Fibroblast of peridontal ligament (primary cell): ENCODE results near the gene MINDY3.
A peak's percentile ranks its signal among the peaks of the same experiment; 100 is the strongest.
"Not testable (repeated sequence)": the region's sequence is repeated elsewhere in the genome, so short reads cannot be mapped to it uniquely, and the experiment has no call there.

Experiments used
- DNase-seq: peaks from one replicate; pipeline ENCODE4 v3.0.0-alpha.2; 2010; ENCODE audit errors: extremely low read depth

The MINDY3 gene

DNA sequence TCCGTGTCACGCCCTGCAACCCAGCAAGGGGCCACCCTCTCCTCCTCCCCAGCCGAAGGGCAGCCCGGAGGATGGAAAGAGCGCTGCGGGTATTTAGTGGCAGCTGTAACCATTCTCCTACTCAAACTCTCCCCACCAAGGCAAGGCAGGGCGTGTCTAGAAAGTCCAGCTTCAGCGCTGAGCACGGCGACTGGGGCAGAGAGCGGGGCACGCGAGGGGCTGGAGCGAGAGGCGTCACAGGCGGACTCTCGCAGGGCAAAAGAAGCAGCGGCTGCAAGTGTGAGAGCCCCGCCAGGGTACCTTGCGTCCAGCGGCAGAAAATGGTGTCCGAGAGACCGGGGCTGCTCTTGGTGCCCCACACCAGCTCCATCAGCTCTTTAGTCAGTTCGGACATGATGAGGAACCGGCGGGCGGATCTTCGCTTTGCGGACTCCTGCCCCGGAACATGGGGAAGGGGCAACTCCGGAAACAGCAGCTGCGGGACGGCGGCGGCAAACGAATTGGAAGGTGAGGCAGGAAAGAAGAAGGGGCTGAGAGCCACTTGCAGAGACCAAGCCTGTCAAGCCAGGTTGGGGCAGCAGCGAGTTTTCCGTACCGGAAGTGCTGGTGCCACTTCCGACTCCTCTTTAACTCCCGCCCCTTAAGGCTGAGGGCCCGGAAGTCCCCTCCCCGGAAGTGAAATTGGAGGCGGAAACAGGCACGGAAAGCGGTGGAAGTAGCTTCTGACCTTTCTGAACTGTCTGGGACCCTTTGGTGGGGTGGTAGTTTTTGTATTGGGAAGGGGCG is at the start of gene MINDY3:
Gene MINDY3, minus strand, starts transcription at position 602 of the 786 bp plus-strand sequence. Its CDS starts 208 bp downstream, at position 394.
- peak; percentile 85 for DNase-seq

DNA sequence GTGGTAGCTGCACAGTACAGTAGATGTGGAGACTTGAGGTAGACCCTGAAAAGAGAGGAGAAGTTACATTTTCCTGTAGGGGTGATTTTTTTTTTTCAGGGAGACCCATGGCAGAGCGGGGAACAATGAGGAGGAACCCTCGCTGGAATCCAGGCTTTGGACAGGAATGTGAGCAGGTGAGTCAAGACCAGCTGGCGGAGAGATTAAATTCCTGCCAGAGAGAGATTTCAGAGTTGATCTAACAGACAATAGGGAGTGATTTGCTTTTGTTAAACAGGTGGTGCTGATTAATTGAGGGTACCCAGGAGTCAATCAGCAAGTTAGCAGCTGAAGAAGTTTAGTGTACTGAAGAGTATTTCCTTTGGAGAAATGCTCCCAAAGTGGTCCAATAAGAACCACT is 41.6 kb upstream of the MINDY3 start:
- no peak for DNase-seq

DNA sequence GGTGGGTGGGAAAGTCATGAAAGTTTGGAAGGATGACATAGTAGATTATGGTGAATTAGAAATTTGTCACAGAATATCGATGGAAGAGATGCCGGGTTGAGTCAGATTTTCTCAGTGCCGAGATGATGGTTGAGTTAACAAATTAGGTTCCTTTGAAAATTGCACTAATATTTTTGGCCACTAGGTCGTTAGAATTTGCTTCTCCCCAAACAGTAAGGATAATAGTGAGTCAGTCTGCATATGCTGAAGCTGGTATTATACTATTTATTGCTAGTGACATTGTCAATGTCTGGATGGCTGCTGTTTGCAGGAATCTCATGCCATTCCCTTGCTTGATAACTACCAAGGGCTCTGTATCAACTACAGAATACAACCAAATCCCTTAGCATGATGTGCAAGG is 37.7 kb upstream of the MINDY3 start:
- DNase-seq = peak; percentile 23

DNA sequence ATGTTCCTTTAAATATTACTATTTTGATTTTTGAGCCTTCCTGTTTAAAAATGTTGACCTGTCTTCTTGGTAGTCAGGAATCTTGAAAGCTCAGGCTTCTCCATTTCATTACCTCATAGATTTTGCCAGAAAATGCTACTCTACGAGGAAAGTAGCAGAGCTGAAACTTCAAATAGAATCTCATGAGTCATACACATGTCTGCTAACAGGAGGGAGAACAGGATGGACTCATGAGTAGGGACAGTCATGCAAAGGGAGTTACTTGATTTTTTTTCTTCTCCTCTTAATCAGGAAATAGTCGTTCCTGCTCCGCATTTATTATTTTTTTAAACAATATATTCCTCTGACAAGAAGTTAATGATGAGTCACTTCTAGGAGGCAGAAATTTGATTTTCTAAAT is 37.0 kb upstream of the MINDY3 start:
- DNase-seq = no peak

DNA sequence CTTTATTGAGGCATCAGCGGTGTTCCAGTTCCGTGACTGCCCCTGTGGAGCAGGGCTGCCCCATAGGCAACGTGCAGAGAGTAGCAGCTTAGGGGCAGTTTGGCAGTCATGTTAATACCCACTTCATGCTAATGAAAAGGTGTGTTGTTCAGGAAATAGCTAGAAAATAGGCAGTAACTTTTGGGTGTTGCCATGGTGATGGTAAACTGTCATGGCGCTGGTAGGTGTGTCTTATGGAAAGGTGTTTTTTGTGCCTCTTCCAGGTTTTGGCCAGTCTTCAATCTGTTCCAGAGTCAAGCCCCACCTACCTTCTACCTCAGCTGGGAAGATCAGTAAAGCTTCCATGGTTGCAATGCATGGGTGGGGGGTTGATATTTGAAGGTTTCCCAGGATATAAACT is 36.3 kb upstream of the MINDY3 start:
- no peak for DNase-seq

DNA sequence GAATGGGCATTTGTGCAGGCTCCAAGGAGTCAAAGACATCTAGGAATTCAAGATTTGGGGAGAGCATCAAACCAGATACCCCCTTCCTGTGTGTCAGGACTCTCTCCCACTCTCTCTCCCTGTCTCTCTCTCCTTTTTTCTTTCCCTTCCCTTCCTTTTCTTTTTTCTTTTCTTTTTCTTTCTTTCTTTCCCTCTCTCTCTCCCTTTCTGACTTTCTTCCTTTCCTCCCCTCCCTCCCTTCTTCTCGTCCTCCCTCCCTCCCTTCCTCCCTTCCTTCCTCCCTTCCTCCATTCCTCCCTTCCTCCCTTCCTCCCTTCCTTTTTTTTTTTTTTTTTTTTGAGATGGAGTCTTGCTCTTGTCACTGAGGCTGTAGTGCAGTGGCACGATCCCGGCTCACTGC is 24.1 kb upstream of the MINDY3 start:
- no peak for DNase-seq

DNA sequence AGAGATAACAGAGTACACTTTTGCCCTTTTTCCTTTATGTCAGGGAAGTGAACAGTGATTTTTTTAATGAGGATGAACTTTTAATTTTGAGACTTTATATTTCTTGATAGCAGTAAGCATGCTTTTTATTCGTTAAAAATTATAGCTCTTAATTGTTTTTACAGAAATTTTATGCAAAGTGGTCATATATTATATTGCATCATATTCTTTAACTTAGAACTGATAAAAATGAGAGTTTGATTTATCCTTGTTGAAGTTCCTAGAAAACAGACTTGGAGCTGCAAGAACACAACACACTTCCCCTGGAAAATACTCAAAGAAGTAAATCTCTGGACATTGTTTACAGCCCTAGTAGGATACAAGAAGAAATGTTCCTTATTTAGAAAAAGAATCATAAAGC is 21.2 kb upstream of the MINDY3 start:
- DNase-seq = no peak

DNA sequence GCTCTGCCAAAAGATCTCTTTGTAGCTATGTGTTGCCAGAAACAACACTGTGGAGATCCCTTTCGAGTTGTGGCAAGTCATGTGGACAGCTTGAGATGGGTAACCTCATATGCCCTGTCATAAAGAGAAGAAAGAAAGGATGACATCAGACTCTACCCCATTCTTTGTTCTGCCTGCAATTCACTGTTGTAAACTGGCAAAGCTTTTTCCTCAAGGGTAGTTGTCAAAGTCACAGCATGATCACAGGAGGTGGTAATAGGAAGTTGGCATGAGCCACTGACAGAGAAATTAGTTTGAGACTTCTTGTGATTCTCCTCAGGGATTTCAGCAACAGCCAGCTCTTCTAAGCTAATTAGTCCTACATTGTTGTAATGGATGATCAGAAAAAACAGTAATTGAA is 19.4 kb upstream of the MINDY3 start:
- DNase-seq = no peak

DNA sequence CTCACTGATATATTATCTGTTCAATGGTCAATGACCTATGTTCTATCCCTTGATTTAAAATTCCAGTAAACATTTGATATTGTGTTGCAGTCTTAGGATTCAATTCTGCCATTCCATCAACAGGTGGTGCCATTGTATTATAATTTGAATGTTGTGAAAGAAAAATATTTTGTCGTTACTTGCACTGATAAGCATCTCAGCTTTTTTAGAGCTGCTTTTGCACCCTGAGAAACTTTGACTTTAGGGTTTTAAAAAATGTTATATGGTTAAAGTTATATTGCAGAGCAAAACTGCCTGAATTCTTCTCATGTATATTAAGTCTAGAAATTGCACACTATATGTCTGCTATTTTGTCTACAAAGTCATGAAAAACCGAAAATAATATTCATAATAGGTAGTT is 18.8 kb upstream of the MINDY3 start:
- DNase-seq = peak; percentile 75

DNA sequence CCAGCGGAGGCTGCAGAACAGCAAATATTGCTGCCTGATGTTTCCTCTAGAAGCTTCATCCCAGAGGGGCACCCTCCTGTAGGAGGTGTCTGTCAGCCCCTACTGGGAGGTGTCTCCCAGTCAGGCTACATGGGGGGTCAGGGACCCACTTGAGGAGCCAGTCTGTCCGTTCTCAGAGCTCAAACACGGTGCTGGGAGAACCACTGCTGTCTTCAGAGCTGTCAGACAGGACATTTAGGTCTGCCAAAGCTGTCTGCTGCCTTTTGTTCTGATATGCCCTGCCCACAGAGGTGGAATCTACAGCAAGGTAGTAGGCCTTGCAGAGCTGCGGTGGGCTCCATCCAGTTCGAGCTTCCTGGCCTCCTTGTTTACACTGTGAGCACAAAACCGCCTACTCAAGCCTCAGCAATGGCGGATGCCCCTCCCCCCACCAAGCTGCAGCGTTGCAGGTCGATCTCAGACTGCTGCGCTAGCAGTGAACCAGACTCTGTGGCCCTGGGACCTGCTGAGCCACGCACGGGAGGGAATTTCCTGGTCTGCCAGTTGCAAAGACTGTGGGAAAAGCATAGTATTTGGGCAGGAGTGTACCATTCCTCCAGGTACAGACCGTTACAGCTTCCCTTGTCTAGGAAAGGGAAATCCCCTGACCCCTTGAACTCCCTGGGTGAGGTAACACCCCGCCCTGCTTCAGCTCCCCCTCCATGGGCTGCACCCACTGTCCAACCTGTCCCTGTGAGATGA is 17.7 kb upstream of the MINDY3 start:
- DNase-seq = no peak

DNA sequence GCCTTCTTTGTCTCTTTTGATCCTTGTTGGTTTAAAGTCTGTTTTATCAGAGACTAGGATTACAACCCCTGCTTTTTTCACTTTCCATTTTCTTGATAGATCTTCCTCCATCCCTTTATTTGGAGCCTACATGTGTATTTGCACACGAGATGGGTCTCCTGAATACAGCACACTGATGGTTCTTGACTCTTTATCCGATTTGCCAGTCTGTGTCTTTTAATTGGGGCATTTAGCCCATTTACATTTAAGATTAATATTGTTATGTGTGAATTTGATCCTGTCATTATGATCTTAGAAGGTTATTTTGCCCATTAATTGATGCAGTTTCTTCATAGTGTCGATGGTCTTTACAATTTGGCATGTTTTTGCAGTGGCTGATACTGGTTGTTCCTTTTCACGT is 16.0 kb upstream of the MINDY3 start:
- DNase-seq = not testable (repeated sequence)

DNA sequence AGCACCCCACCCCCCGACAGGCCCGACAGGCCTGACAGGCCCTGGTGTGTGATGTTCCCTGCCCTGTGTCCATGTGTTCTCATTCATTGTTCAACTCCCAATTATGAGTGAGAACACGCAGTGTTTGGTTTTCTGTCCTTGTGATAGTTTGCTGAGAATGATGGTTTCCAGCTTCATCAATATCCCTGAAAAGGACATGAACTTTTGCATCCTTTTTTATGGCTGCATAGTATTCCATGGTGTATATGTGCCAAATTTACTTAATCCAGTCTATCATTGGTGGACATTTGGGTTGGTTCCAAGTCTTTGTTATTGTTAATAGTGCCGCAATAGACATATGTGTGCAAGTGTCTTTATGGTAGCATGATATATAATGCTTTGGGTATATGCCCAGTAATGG is 12.3 kb upstream of the MINDY3 start:
- not testable (repeated sequence) for DNase-seq

DNA sequence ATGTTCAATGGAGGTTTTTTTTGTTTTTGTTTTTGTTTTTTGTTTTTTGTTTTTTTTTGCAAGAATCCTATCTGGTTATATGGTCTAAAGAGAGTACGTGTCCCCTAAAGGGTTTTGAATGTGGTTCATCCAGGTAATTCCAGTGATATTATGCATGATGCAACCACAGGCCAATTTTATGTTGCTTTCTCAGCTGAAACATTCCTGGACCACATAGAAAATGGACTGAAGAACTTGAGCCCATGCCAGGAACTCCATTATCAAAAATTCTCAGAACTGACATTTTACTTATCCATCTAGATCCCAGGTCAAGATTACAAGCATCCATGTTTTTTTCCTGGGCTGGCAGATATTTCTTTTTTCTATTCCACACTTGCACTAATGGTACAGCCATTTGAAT is 11.5 kb upstream of the MINDY3 start:
- no peak for DNase-seq

DNA sequence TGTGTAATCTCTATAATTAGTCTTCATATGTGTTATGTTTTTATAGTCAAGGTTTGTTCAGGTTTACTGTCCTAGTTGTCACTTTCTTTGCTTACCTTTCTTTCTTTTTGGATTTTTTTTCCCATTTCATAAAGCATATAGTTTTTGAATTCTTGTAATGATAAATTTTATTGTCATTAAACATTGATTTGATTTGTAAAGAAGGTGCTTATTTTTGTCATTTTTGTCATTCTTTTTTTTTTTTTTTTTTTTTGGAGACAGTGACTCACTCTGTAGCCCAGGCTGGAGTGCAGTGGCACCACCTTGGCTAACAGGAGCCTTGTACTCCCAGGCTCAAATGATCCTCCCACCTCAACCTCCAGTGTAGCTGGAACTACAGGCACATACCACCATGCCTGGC is 9.6 kb upstream of the MINDY3 start:
- no peak for DNase-seq

DNA sequence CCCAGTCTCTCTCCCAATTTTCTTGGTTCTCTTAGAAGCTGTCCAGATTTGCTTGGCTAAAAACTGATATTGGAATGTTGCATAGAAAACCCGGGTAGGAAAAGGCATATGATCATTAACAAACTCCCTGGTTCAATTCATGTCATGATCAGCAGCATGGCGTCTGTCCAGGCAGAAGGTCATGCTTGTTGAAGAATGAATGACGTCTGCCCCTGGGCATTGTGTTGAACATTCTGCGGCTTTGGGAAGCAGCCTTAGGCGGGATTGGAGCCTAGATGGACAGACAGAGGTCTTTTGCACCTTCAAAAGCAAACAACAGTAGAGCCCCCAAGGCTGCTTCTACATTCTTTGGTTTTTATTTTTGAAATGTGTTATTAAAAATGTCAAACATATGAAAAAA is 7.7 kb upstream of the MINDY3 start:
- peak; percentile 40 for DNase-seq

DNA sequence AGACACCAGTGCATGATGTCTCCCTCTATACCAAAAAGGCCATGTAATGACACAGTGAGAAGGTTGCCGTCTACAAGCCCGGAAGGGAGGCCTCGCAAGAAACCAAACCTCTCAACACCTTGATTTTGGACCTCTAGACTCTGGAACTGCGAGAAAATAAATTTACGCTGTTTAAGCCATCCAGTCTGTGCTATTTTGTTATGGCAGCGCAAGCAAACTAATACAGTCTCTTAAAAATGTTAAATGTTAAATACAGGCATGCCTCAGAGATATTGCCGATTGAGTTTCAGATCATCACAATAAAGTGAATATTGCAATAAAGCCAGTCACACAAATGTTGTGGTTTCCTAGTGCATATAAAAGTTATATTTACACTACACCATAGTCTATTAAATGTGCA is 5.0 kb upstream of the MINDY3 start:
- no peak for DNase-seq

DNA sequence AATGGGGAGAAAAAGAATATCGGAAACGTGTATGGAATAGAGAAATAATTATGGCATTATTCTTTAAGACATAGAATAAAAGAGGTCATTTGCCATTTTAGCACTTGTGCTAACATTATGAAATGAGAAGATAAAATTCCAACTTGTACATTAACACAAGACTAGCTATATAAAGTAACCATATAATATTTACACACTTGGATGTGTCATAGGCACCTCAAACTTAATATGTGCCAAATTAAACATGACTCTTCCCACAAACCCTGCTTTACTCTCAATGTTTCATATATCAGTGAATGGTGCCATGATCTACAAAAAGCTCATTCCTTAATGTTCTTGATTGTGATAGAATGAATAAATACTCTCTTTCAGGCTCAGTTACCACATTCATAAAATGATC is 4.1 kb upstream of the MINDY3 start:
- no peak for DNase-seq

DNA sequence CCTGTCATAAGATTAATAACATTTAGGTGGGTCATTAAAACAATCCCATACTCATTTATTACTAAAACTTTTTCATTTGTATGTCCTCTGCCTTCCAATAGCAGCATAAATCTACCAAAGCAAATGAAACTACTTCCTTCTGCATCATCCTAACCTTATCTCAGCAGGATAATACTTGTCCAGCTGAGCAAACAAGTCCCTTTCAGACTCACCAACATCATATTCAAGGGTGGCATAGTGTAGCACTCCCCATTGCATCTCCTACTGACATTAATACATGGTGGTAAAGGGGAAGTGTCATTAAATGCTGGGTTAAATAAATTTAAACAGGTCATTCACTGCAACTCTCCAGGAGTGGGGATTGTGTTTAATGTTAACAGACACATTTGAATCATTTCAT is 3.4 kb upstream of the MINDY3 start:
- DNase-seq = no peak

DNA sequence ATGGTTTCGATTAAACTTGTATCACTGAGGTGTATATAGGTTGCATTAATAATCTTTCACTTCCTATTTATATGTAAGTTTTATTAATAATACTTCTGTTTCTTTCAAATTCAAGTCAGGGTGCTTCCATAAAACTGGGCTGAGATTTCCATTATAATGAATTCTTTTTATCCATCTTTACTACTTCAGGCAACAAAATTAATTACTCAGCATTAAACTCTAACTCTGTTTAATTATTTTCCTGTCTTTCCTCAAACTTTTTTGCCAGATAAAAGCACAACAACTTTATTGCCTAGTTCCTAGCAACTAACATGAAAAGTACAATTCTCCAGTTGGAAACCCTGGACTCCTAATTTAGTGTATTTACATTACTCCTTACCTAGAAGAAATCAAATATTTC is 3.0 kb upstream of the MINDY3 start:
- DNase-seq = no peak

DNA sequence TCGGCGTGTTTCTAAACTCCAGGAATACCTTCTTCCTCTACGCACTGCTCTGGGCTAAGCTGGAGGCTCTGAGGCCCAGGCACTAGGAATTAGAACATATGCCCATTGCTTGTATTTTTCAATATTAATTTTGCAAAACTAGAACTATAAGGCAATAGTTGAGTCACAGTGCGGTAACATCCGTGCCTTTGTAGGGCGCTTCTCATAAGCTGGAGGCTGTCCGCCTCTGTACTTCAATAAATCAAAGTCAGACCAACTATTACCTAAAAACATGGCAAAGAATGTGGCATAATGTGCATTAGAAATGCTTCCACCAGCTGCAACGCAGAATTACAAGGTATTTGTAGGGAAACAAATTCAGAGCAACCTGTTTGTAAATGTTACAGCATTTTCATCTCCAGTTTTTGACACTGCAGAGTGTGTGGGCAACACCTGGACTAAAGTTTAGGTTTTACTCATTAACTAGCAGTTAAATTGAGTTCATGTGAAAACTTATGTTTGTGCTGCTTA is 440 bp upstream of the MINDY3 start:
- no peak for DNase-seq

DNA sequence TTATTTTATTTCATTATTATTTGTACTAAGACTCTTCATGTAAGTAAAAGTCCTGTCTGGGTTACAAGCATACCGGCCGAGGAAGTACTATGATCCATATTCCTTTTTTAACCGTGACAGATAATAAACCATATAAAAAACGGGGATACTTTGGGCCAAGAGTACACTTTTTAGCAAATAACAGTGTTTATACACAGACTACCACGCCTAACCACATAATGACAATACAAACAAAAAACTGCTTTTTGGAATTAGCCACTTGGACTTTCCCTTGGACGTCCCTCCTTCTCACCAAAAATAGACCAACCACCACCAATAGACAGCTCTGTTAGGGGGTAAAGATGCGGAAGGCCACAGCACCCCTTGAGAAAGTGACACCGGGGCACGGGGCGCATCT is 800 bp downstream of the MINDY3 start:
- no peak for DNase-seq

DNA sequence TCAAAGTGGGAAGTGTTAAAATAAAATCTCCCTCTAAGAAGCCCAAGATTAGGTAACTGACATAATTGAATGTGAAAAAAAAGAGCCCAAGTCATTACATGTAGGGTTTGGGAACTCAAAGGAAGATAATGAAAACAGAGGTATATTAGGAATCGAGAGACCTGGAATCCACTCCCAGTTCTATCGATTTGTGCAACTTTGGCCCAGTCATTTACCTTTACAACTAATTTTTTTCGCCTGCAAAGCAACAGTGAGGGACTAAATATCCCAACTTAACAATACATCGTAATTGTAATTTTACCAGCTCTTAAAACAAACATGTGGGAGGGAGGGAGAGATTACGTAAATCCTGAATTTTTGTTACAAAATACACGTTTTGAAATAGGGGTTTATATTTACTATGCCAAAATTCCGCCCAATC is 1.4 kb downstream of the MINDY3 start:
- DNase-seq = no peak

DNA sequence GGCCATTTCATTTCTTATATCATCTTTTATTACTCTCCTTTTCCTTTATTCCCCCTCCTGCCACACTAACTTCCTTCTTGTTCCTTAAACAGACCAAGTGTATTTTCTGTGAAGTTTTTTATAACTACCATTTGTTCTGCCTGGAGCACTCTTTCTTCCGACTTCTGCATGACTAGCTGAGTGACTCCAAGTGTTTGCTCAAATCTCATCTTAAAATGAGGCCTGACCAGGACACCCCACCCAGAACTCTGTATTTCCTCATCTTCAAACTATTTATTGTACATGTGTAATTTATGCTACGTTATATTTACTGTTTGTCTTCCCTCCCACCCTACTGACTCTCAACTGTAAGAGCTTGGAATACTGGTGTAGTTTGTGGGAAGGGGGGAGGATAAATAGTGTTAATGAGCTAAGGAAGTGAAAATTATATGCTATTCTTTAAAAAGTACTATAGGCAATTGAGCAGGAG is 3.2 kb downstream of the MINDY3 start:
- peak; percentile 21 for DNase-seq
